Activated effector memory CD4-positive, alpha-beta T cell treated with anti-CD3 and anti-CD28 coated beads, Interleukin-2, amount 50 U/mL, for 16 hours (primary cell): ENCODE data around the gene FAM78B.

ENCODE experiments used
- DNase-seq: peaks from one replicate; pipeline ENCODE4 v3.0.0-alpha.2; 2020

FAM78B gene

DNA sequence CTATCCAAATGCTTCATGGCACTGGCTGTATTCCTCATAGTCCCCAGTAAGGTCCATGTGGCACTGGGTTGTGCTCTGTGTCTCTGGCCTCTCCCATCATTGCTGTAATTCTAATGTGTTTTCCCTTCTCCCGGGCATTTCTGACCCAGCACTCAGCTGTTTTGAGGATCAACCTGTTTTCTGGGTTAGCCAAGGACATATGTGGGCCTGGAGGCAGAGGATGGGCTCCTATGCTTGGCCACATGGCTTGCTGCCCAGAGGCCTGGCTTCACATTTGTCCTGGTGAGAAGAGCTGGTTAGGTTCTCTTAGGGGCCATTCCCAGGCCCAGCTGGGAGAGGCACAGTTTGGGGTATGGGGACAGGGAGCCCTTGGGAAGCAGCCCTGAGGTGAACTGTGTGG is 103.1 kb downstream of the FAM78B start:
- DNase-seq = no peak

DNA sequence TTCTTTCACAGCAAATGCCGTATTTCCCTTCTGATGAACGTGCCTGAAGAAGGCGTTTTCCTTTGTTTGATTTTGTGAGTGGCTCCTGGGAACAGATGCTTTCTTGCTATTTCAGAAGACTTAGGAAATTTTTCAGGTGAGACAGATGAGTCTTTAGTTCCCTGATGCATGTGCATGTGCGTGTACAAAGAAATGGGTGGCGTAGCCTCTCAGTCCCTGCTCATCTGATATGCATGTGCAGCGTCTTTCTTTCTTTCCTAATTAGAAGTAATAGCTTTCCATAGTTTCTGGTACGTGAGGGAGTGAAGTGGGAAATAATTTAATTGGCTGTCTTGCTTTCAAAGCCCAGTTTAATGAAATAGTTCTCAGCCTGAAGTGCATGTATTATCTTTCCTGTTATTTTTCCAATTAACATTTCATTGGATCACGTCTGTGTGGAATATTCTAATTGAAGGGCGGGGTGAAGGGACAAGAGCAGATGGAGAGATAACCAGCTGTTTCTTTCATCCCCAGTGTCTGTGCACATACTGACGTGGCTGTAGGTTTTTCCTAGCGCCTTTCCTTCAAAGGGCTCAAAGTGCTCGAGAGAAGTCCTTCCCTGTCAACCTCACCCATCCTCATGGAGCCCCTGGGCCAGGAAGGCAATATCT is 104.3 kb downstream of the FAM78B start:
- DNase-seq = no peak

DNA sequence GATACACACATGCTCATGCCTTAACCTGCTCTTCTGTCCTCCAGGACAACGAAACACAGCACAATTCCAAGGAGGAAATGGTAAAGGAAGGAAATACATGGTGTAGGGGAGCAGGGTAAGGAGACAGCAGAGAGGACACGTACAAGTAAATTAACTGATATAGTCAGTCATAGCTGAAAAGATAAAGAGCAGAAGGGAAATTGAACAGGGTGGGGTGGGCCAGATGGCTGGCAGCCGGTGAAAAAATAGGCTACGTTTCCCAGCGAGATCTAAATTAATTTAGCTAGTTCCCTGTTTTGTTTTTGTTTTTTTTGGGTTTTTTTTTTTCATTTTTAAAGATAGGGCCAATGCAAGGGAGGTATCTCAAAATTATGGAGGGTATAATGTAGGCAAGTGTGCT is 109.2 kb downstream of the FAM78B start:
- DNase-seq = no peak

GRCh38 chr1:166053395-166053794 is 113.4 kb downstream of the FAM78B start:
- DNase-seq = no peak

DNA sequence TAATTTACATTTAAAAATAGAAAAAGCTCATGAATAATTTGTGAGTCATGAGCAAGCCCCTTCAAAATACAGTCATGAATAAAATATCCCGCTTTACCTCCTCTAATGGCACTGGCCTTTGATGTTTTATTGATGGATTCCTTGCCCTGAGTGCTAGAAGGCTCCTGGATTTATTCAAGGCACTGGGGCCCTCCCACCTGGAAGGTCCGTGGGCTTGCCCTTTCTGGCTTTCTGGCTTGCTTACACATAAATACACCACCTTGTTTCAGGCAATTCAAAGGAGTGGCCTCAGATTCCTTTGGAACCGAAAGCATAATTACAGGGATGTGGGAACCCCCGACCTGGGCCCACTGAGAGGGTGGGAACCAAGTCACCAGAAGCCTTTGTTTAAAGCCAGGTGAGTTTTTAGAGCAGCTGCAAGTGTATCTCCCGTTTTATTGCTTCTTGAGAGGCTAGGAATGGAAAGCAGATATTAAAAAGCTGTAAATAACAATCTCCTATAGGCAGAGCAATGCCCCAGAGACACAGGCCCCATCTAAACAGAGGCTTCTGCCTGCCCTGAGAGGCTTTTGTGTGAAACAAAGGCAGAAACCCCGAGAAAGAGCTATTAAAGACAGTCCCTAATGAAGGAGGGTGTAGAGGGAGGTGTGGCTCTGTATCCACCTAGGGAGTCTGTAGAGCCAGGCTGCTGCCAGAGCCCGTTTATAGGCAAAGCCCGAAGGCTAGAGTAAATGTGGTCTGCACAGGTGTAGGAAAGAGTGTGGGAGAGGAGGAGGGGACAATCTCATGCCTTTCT is 126.4 kb downstream of the FAM78B start:
- DNase-seq = no peak

GRCh38 chr1:166039436-166040201 is 127.2 kb downstream of the FAM78B start:
- no peak for DNase-seq

GRCh38 chr1:166036092-166036491 is 130.7 kb downstream of the FAM78B start:
- no peak for DNase-seq

- no peak for DNase-seq
Measured at GRCh38 chr1:166032572-166033371, 134.0 kb downstream of the FAM78B start.

GRCh38 chr1:166031932-166032571 is 134.7 kb downstream of the FAM78B start:
- DNase-seq = no peak

- DNase-seq = no peak
Measured at GRCh38 chr1:166029196-166029945, 137.4 kb downstream of the FAM78B start.

DNA sequence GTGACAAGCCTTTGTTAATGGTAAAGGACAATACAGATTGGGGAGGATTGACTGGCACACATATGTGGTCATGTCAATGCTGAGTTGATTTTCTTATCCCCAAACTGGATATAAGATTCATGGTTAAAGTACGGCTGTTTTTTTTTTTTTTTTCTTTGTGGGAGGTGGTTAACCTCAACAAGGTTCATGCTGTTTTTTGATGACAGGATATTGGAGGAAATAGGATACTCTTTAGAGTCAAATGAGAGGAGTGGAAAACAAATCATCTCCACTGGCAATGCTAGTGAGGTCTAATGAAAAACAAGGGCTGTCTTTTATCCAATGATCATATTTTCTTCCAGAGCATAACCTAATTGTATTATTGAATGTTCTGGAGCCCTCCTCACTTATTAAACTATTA is 140.2 kb downstream of the FAM78B start:
- no peak for DNase-seq

GRCh38 chr1:166026143-166026542 is 140.7 kb downstream of the FAM78B start:
- DNase-seq = no peak

- no peak for DNase-seq
Measured at GRCh38 chr1:166020210-166020609, 146.6 kb downstream of the FAM78B start.
